OCI-M2 (cell line): ENCODE measurements around the gene GHRH.

Experiments used
- DNase-seq: peaks from one replicate; lab custom pipeline; 2025; ENCODE audit not compliant: unreplicated experiment; lab: John Stamatoyannopoulos, UW

The GHRH gene

GRCh38 chr20:37238935-37239451 lies 22.6 kb downstream of the GHRH start:
- no peak for DNase-seq

- DNase-seq: no peak
Measured at GRCh38 chr20:37238426-37238825, 23.2 kb downstream of the GHRH start.

GRCh38 chr20:37237656-37238055 lies 24.0 kb downstream of the GHRH start:
- no peak for DNase-seq

GRCh38 chr20:37236462-37236861 lies 25.2 kb downstream of the GHRH start:
- no peak for DNase-seq

- DNase-seq: no peak
Measured at GRCh38 chr20:37235065-37235464, 26.5 kb downstream of the GHRH start.

GRCh38 chr20:37234254-37234581 lies 27.4 kb downstream of the GHRH start:
- DNase-seq: no peak

GRCh38 chr20:37233548-37234253 lies 27.9 kb downstream of the GHRH start:
- no peak for DNase-seq

GRCh38 chr20:37231947-37232630 lies 29.5 kb downstream of the GHRH start:
- DNase-seq: no peak

GRCh38 chr20:37230200-37230599 lies 31.4 kb downstream of the GHRH start:
- no peak for DNase-seq

- DNase-seq: no peak
Measured at GRCh38 chr20:37229357-37229756, 32.3 kb downstream of the GHRH start.

GRCh38 chr20:37228656-37229055 lies 33.0 kb downstream of the GHRH start:
- no peak for DNase-seq

GRCh38 chr20:37228082-37228481 lies 33.5 kb downstream of the GHRH start:
- no peak for DNase-seq

GRCh38 chr20:37226889-37227288 lies 34.7 kb downstream of the GHRH start:
- no peak for DNase-seq

GRCh38 chr20:37225146-37225545 lies 36.5 kb downstream of the GHRH start:
- no peak for DNase-seq

GRCh38 chr20:37223053-37223452 lies 38.6 kb downstream of the GHRH start:
- no peak for DNase-seq

- DNase-seq: no peak
Measured at GRCh38 chr20:37222086-37222485, 39.5 kb downstream of the GHRH start.

GRCh38 chr20:37220731-37221130 lies 40.9 kb downstream of the GHRH start:
- no peak for DNase-seq

GRCh38 chr20:37219751-37220668 lies 41.6 kb downstream of the GHRH start:
- DNase-seq: no peak

GRCh38 chr20:37218976-37219375 lies 42.6 kb downstream of the GHRH start:
- DNase-seq: no peak

GRCh38 chr20:37218441-37218840 lies 43.2 kb downstream of the GHRH start:
- DNase-seq: no peak

- DNase-seq: no peak
Measured at GRCh38 chr20:37209661-37210314, 51.8 kb downstream of the GHRH start.
